H1 (cell line): Measurements from ENCODE around the gene HLA-DPB1. TPM values are rescaled to one million over a fixed set of nuclear protein-coding genes. Genes with fewer than 3 reads are reported as not detected.

Source experiments
- CTCF ChIA-PET: fragments of 300-600 bp; sonication (Branson Sonifier 250); formaldehyde crosslinking; loops from one replicate; lab custom pipeline; 2021; ENCODE audit not compliant: partially characterized antibody; lab: Charles Lee
- POLR2A ChIA-PET: fragments of 300-600 bp; sonication (Branson Sonifier 250); formaldehyde crosslinking; loops from one replicate; lab custom pipeline; 2021; ENCODE audit warnings: inconsistent platforms; ENCODE audit not compliant: partially characterized antibody; lab: Charles Lee
- DNase-seq, 2 experiments: peaks; one replicate each; pipeline versions ENCODE4 v3.0.0 to v3.0.0-alpha.2; 2010 to 2022; ENCODE audit warnings: low spot score in 2 of 2, low read depth in 1 of 2, mixed read lengths in 1 of 2
- FAIRE-seq: peaks from 2 replicates; lab custom pipeline; 2011; peaks lifted over from hg19 to GRCh38; lab: Jason Lieb, UNC
- H2AFZ ChIP-seq: 2 replicates; pipeline ENCODE4 v1.8.1; 2012; ENCODE audit warnings: low read length, inconsistent platforms
- H2AK5ac ChIP-seq: 2 replicates; pipeline ENCODE4 v1.6.1; 2013; ENCODE audit warnings: low read depth, low read length
- H2BK120ac ChIP-seq: replicated peaks from 2 replicates; pipeline ENCODE3; 2013; ENCODE audit warnings: low read depth, low read length, inconsistent platforms
- H2BK12ac ChIP-seq: 2 replicates; pipeline ENCODE4 v1.6.1; 2013; ENCODE audit warnings: low read depth, low read length
- H2BK15ac ChIP-seq: 2 replicates; pipeline ENCODE4 v1.6.1; 2013; ENCODE audit warnings: low read length
- H2BK20ac ChIP-seq: 2 replicates; pipeline ENCODE4 v1.6.1; 2013; ENCODE audit warnings: low read length
- H2BK5ac ChIP-seq: 2 replicates; pipeline ENCODE4 v1.6.1; 2013; ENCODE audit warnings: low read depth, low read length
- H3K14ac ChIP-seq: 2 replicates; pipeline ENCODE4 v1.6.1; 2013; ENCODE audit warnings: inconsistent platforms; ENCODE audit not compliant: insufficient read length
- H3K18ac ChIP-seq: 2 replicates; pipeline ENCODE4 v1.6.1; 2013; ENCODE audit warnings: low read length; ENCODE audit errors: extremely low read depth
- H3K23ac ChIP-seq: 2 replicates; pipeline ENCODE4 v1.6.1; 2013; ENCODE audit warnings: inconsistent platforms; ENCODE audit not compliant: insufficient read length
- H3K23me2 ChIP-seq: 2 replicates; pipeline ENCODE4 v1.6.1; 2013; ENCODE audit warnings: low read depth, low read length
- H3K27ac ChIP-seq: 2 replicates; pipeline ENCODE4 v1.6.1; 2011; ENCODE audit warnings: low read depth, low read length, inconsistent platforms
- H3K27me3 ChIP-seq, 4 experiments: replicated peaks in 1 of 4; 1 replicate in 1 of 4; 2 replicates in 3 of 4; pipeline versions ENCODE4 v1.6.1 to v1.8.1; 2011 to 2013; ENCODE audit warnings: low read length in 3 of 4, mild to moderate bottlenecking in 3 of 4, inconsistent platforms in 2 of 4, mixed read lengths in 2 of 4, moderate library complexity in 1 of 4; ENCODE audit not compliant: control insufficient read depth in 3 of 4, insufficient read depth in 3 of 4; ENCODE audit errors: extremely low read depth in 1 of 4
- H3K36me3 ChIP-seq, 4 experiments: 2 replicates each; pipeline versions ENCODE4 v1.6.1 to v1.8.1; 2011 to 2013; ENCODE audit warnings: mild to moderate bottlenecking in 4 of 4, low read length in 3 of 4, moderate library complexity in 2 of 4, control low read depth in 1 of 4, inconsistent platforms in 1 of 4; ENCODE audit not compliant: insufficient read depth in 4 of 4, control insufficient read depth in 2 of 4
- H3K4ac ChIP-seq: replicated peaks from 2 replicates; pipeline ENCODE3; 2013; ENCODE audit warnings: low read length, low read depth, mixed read lengths, inconsistent platforms; ENCODE audit not compliant: insufficient read length
- H3K4me1 ChIP-seq, 4 experiments: replicated peaks in 1 of 4; 1 replicate in 1 of 4; 2 replicates in 3 of 4; pipeline versions ENCODE4 v1.6.1 to v1.8.1; 2011 to 2013; ENCODE audit warnings: low read length in 3 of 4, inconsistent platforms in 2 of 4, mixed read lengths in 1 of 4; ENCODE audit not compliant: insufficient read depth in 4 of 4, control insufficient read depth in 3 of 4
- H3K4me2 ChIP-seq, 2 experiments: 2 replicates each; pipeline versions ENCODE4 v1.6.1 to v1.8.1; 2011 to 2013; ENCODE audit warnings: low read depth in 2 of 2, low read length in 2 of 2, control low read depth in 1 of 2, inconsistent platforms in 1 of 2, mild to moderate bottlenecking in 1 of 2; ENCODE audit not compliant: insufficient read depth in 1 of 2
- H3K4me3 ChIP-seq, 4 experiments: fragments of 200-600, 300-600 bp in 1 of 4; sonication (generic), shearing (Covaris generic), sonication (Bioruptor Twin) in 1 of 4; 2 replicates each; pipeline versions ENCODE4 v1.5.1 to v1.8.1; 2011 to 2016; ENCODE audit warnings: low read length in 4 of 4, low read depth in 3 of 4, control low read depth in 2 of 4, inconsistent platforms in 2 of 4, mild to moderate bottlenecking in 2 of 4, mixed read lengths in 1 of 4, moderate library complexity in 1 of 4; ENCODE audit not compliant: insufficient read depth in 2 of 4; ENCODE audit errors: extremely low read depth in 1 of 4
- H3K56ac ChIP-seq: replicated peaks from 2 replicates; pipeline ENCODE3; 2013; ENCODE audit warnings: low read depth, mild to moderate bottlenecking, mixed read lengths, low read length, inconsistent platforms; ENCODE audit not compliant: insufficient read length
- H3K79me1 ChIP-seq: 2 replicates; pipeline ENCODE4 v1.6.1; 2013; ENCODE audit warnings: low read depth, low read length, control low read depth
- H3K79me2 ChIP-seq, 2 experiments: 2 replicates each; pipeline versions ENCODE4 v1.6.1 to v1.8.1; 2012 to 2013; ENCODE audit warnings: low read length in 2 of 2, mild to moderate bottlenecking in 2 of 2, inconsistent platforms in 1 of 2; ENCODE audit not compliant: insufficient read depth in 2 of 2, control insufficient read depth in 1 of 2
- H3K9ac ChIP-seq, 4 experiments: replicated peaks in 1 of 4; 1 replicate in 1 of 4; 2 replicates in 3 of 4; pipeline versions ENCODE4 v1.6.1 to v1.8.1; 2011 to 2013; ENCODE audit warnings: low read depth in 3 of 4, low read length in 3 of 4, control low read depth in 2 of 4, mild to moderate bottlenecking in 2 of 4, moderate library complexity in 2 of 4, inconsistent platforms in 1 of 4; ENCODE audit errors: extremely low read depth in 1 of 4
- H3K9me3 ChIP-seq, 2 experiments: 2 replicates each; pipeline versions ENCODE4 v1.6.1 to v1.8.1; 2012 to 2013; ENCODE audit warnings: mild to moderate bottlenecking in 2 of 2, moderate library complexity in 2 of 2, control low read depth in 1 of 2, inconsistent platforms in 1 of 2, low read depth in 1 of 2, low read length in 1 of 2, mixed read lengths in 1 of 2; ENCODE audit not compliant: insufficient read depth in 2 of 2
- H4K20me1 ChIP-seq, 2 experiments: replicated peaks in 1 of 2; 2 replicates each; pipeline versions ENCODE3 to v1.8.1; 2011 to 2013; ENCODE audit warnings: inconsistent platforms in 2 of 2, low read length in 2 of 2, mild to moderate bottlenecking in 1 of 2; ENCODE audit not compliant: insufficient read depth in 2 of 2, control insufficient read depth in 1 of 2
- H4K5ac ChIP-seq: 2 replicates; pipeline ENCODE4 v1.6.1; 2013; ENCODE audit warnings: low read length, low read depth, mixed read lengths, inconsistent platforms; ENCODE audit not compliant: insufficient read length
- H4K8ac ChIP-seq: 2 replicates; pipeline ENCODE4 v1.8.0; 2013; ENCODE audit warnings: mild to moderate bottlenecking, moderate library complexity, low read length, inconsistent platforms; ENCODE audit not compliant: insufficient read depth; ENCODE audit errors: extremely low read depth
- H4K91ac ChIP-seq: replicated peaks from 2 replicates; pipeline ENCODE3; 2013; ENCODE audit warnings: low read length, mixed read lengths, inconsistent platforms; ENCODE audit not compliant: insufficient read length
- ASH2L ChIP-seq: fragments of 200-600, 300-600 bp; sonication (generic); IDR thresholded peaks from one replicate; pipeline ENCODE4 v1.7.1; 2017; ENCODE audit warnings: low read length
- ATF3 ChIP-seq: IDR thresholded peaks from 2 replicates; pipeline ENCODE4 v1.6.1; 2011; ENCODE audit warnings: low read depth, mild to moderate bottlenecking, low read length; ENCODE audit not compliant: insufficient read depth
- CHD1 ChIP-seq: IDR thresholded peaks from 2 replicates; pipeline ENCODE4 v1.6.1; 2012; ENCODE audit warnings: low read depth, low read length, improper control_type of control experiment
- CHD2 ChIP-seq: IDR thresholded peaks from 2 replicates; pipeline ENCODE4 v1.6.1; 2012; ENCODE audit warnings: low read length, improper control_type of control experiment
- GABPA ChIP-seq: IDR thresholded peaks from 2 replicates; pipeline ENCODE4 v1.6.1; 2011; ENCODE audit warnings: mild to moderate bottlenecking, low read length, moderate library complexity, borderline replicate concordance; ENCODE audit not compliant: insufficient read depth
- KDM5A ChIP-seq: fragments of 200-600 bp; IDR thresholded peaks from 2 replicates; pipeline ENCODE4 v1.7.1; 2012; ENCODE audit warnings: mild to moderate bottlenecking, low read length, inconsistent platforms, mixed read lengths
- MAX ChIP-seq: IDR thresholded peaks from 2 replicates; pipeline ENCODE4 v1.6.1; 2012; ENCODE audit warnings: inconsistent platforms
- POLR2AphosphoS5 ChIP-seq: IDR thresholded peaks from 2 replicates; pipeline ENCODE4 v1.6.1; 2011; ENCODE audit warnings: low read depth, low read length
- POU5F1 ChIP-seq: IDR thresholded peaks from 2 replicates; pipeline ENCODE4 v1.6.1; 2011; ENCODE audit warnings: low read depth, mild to moderate bottlenecking, low read length, moderate library complexity
- RAD21 ChIP-seq, 2 experiments: IDR thresholded peaks in 1 of 2; conservative IDR thresholded peaks in 1 of 2; 2 replicates each; pipeline ENCODE4 v1.6.1; 2011; ENCODE audit warnings: low read depth in 2 of 2, low read length in 2 of 2, improper control_type of control experiment in 1 of 2, inconsistent platforms in 1 of 2, mild to moderate bottlenecking in 1 of 2, moderate library complexity in 1 of 2
- SIX5 ChIP-seq: IDR thresholded peaks from 2 replicates; pipeline ENCODE4 v1.6.1; 2011; ENCODE audit warnings: mild to moderate bottlenecking, low read depth, low read length
- USF2 ChIP-seq: IDR thresholded peaks from 2 replicates; pipeline ENCODE4 v1.6.1; 2011; ENCODE audit warnings: low read length, improper control_type of control experiment
- YY1 ChIP-seq: IDR thresholded peaks from 2 replicates; pipeline ENCODE4 v1.6.1; 2011; ENCODE audit warnings: low read depth, mild to moderate bottlenecking, low read length
- WGBS, 2 experiments: shearing (Covaris generic) in 1 of 2; methylation state at CpG; one replicate each; pipeline versions ENCODE4 v1.1.6 to v1.1.7; 2013 to 2015; ENCODE audit warnings: low lambda C conversion rate in 2 of 2, mixed read lengths in 2 of 2, inconsistent platforms in 1 of 2, low coverage in 1 of 2, missing lambda C conversion rate in 1 of 2; ENCODE audit not compliant: insufficient replicate concordance in 2 of 2, insufficient coverage in 1 of 2, insufficient read length in 1 of 2; ENCODE audit errors: extremely low coverage in 1 of 2, missing lambda C conversion rate in 1 of 2; 5-methylcytosine and 5-hydroxymethylcytosine counted together
- polyA plus RNA-seq, 7 experiments: library from polyadenylated mRNA; depleted of rRNA in 3 of 7; stranded (reverse) in 5 of 7; unstranded in 2 of 7; fragments of >200 nt in 5 of 7; fragments of 200-250 nt in 2 of 7; gene quantifications; 1 replicate in 5 of 7; 2 replicates in 1 of 7; 4 replicates in 1 of 7; pipeline versions ENCODE4 v1.2.1 to v1.2.3, GENCODE V29; 2011 to 2013; ENCODE audit warnings: missing spikeins in 2 of 7, mixed read lengths in 2 of 7
- total RNA-seq: library from RNA; stranded (reverse); fragmentation: NEBNext Ultra II Directional; extraction: Animal tissue kit (Norgen Biotek cat#: 25700); gene quantifications from 2 replicates; pipeline ENCODE4 v1.2.1, GENCODE V29; 2021

The HLA-DPB1 gene
- total and polyA plus RNA-seq, 2 of the 8 experiments (the other 6 are each of a cell fraction or from before 2014, with no cell fraction given), result 32.3 to 58.8 TPM

- Histone ChIP-seq H3K23ac (no peak overlapping the region), H4K91ac (no peak overlapping the region), H3K56ac (no peak overlapping the region), H4K5ac (no peak overlapping the region), H3K9me3 (no peaks in the 10 kb centered on the region), H3K27me3 (no peaks in the 10 kb centered on the region; a peak in 1 of 7 replicates), H3K23me2 (no peaks in the 10 kb centered on the region), H3K4me1 (no peaks in the 10 kb centered on the region), H3K36me3 (no peaks in the 10 kb centered on the region), H4K20me1 (no peaks in the 10 kb centered on the region), H4K8ac (no peak overlapping the region), H3K9ac (no peak overlapping the region), H2BK20ac (no peak overlapping the region), H3K4me3 (no peak overlapping the region), H3K14ac (no peak overlapping the region), H3K4me2 (no peak overlapping the region), H3K18ac (no peak overlapping the region), H3K27ac (no peak overlapping the region), H2BK5ac (no peak overlapping the region), H2AK5ac (no peak overlapping the region), H2BK15ac (no peak overlapping the region), H2BK120ac (no peak overlapping the region), H2BK12ac (no peak overlapping the region), H3K79me2 (no peaks in the 10 kb centered on the region), H3K79me1 (no peaks in the 10 kb centered on the region), H3K4ac (no peak overlapping the region), H2AFZ (no peak overlapping the region)
- no peak for DNase-seq
- POLR2A ChIA-PET, result interaction anchor here (1.2 to 2.0 kb wide), 3 partner anchors 12 to 94 kb away, joined by 3 to 7 read pairs (median 6); no protein-coding TSS in a partner anchor
- CTCF ChIA-PET, result interaction anchor here (1.8 kb wide), 1 partner anchor 19 kb away, joined by 7 read pairs; no protein-coding TSS in a partner anchor
- no peak for FAIRE-seq
- 56% methylated on average over 3 of the region's 3 CpGs; no CpG with 5 or more reads in 1 of the 2 experiments for WGBS, 2 experiments
- TF ChIP-seq YY1 (no peak), ASH2L (no peak), KDM5A (no peak), MAX (no peak), CHD2 (no peak), GABPA (no peak), RAD21 (IDR thresholded peaks at IDR 0.05 in 1 of 2, conservative IDR thresholded peaks at IDR 0.05 in 1 of 2; ENCODE audit: low read depth in 2 of 2, low read length in 2 of 2) (no peak), POLR2AphosphoS5 (no peak), POU5F1 (no peak), SIX5 (no peak), CHD1 (no peak), USF2 (no peak), ATF3 (no peak)
Observed at GRCh38 chr6:33030245-33030644, 45.5 kb upstream of the HLA-DPB1 start.
